IMR-90 (cell line): ENCODE results near the gene HIC2. TPM values are rescaled to one million over a fixed set of nuclear protein-coding genes. Genes with fewer than 3 reads are reported as not detected.
"Not testable (repeated sequence)": the region's sequence is repeated elsewhere in the genome, so short reads cannot be mapped to it uniquely, and the experiment has no call there.

Experiments used
- ATAC-seq: fragments of 200-7000 bp; cut with Tn5 transposase; 2 replicates; pipeline ENCODE4 v1.9.1; 2020; ENCODE audit warnings: low read depth, mild to moderate bottlenecking, moderate library complexity
- BruUV-seq: library from RNA; stranded (reverse); fragments of 400-500 nt; replicated peaks from 2 replicates; lab custom pipeline; 2021; lab: Mats Ljungman, UMichigan
- CTCF ChIA-PET: fragments of 300-600 bp; formaldehyde crosslinking; extraction: SDS; loops from one replicate; lab custom pipeline; 2021; ENCODE audit warnings: antibody characterized with exemption; lab: Yijun Ruan, JAX
- POLR2A ChIA-PET: fragments of 300-600 bp; sonication (Branson Sonifier 250); formaldehyde crosslinking; loops from one replicate; lab custom pipeline; 2022; ENCODE audit warnings: antibody characterized with exemption; ENCODE audit not compliant: unreplicated experiment; lab: Charles Lee
- DNase-seq: peaks from one replicate; pipeline ENCODE4 v3.0.0; 2013
- H2AFZ ChIP-seq: replicated peaks from 2 replicates; pipeline ENCODE3; 2013; ENCODE audit warnings: low read length, mild to moderate bottlenecking; ENCODE audit not compliant: poor library complexity
- H2AK5ac ChIP-seq: 2 replicates; pipeline ENCODE4 v1.6.1; 2013; ENCODE audit warnings: low read depth, low read length, inconsistent platforms
- H2AK9ac ChIP-seq: replicated peaks from 2 replicates; pipeline ENCODE3; 2013; ENCODE audit warnings: mild to moderate bottlenecking, low read depth, low read length, moderate library complexity; ENCODE audit not compliant: poor library complexity
- H2BK120ac ChIP-seq: 2 replicates; pipeline ENCODE4 v1.6.1; 2013; ENCODE audit warnings: low read depth, low read length, inconsistent platforms
- H2BK15ac ChIP-seq: 3 replicates; pipeline ENCODE4 v1.6.1; 2013; ENCODE audit warnings: low read depth, low read length, inconsistent platforms
- H2BK20ac ChIP-seq: 2 replicates; pipeline ENCODE4 v1.6.1; 2013; ENCODE audit warnings: low read depth, mild to moderate bottlenecking, inconsistent platforms, low read length, moderate library complexity
- H2BK5ac ChIP-seq: 2 replicates; pipeline ENCODE4 v1.6.1; 2013; ENCODE audit warnings: mild to moderate bottlenecking, low read depth, low read length, inconsistent platforms; ENCODE audit not compliant: poor library complexity, severe bottlenecking
- H3K14ac ChIP-seq: replicated peaks from 2 replicates; pipeline ENCODE4 v1.6.1; 2013; ENCODE audit warnings: low read depth, low read length, inconsistent platforms
- H3K18ac ChIP-seq: 2 replicates; pipeline ENCODE4 v1.6.1; 2013; ENCODE audit warnings: low read depth, low read length, control low read depth
- H3K23ac ChIP-seq: 2 replicates; pipeline ENCODE4 v1.6.1; 2013; ENCODE audit warnings: low read depth, low read length, inconsistent platforms
- H3K27ac ChIP-seq: 2 replicates; pipeline ENCODE4 v1.5.1; 2013; ENCODE audit warnings: mild to moderate bottlenecking, control low read depth, low read length; ENCODE audit not compliant: insufficient read depth
- H3K27me3 ChIP-seq: 2 replicates; pipeline ENCODE4 v1.6.1; 2013; ENCODE audit warnings: low read length; ENCODE audit not compliant: control insufficient read depth, insufficient read depth
- H3K36me3 ChIP-seq: 2 replicates; pipeline ENCODE4 v1.6.1; 2013; ENCODE audit warnings: low read length, mixed read lengths; ENCODE audit not compliant: control insufficient read depth, insufficient read depth
- H3K4ac ChIP-seq: 2 replicates; pipeline ENCODE4 v1.6.1; 2013; ENCODE audit warnings: low read depth, low read length, inconsistent platforms
- H3K4me1 ChIP-seq: 2 replicates; pipeline ENCODE4 v1.6.1; 2013; ENCODE audit warnings: low read length, mixed read lengths; ENCODE audit not compliant: control insufficient read depth, insufficient read depth
- H3K4me2 ChIP-seq: 2 replicates; pipeline ENCODE4 v1.6.1; 2013; ENCODE audit warnings: low read depth, mild to moderate bottlenecking, control low read depth, low read length, moderate library complexity
- H3K4me3 ChIP-seq: 2 replicates; pipeline ENCODE4 v1.5.1; 2013; ENCODE audit warnings: low read depth, mild to moderate bottlenecking, control low read depth, low read length, moderate library complexity; ENCODE audit not compliant: insufficient read depth
- H3K56ac ChIP-seq: 2 replicates; pipeline ENCODE4 v1.6.1; 2013; ENCODE audit warnings: low read length, inconsistent platforms; ENCODE audit not compliant: insufficient read depth; ENCODE audit errors: extremely low read depth
- H3K79me1 ChIP-seq, 2 experiments: 2 replicates each; pipeline ENCODE4 v1.6.1; 2013; ENCODE audit warnings: low read length in 2 of 2, inconsistent platforms in 1 of 2, low read depth in 1 of 2
- H3K9ac ChIP-seq: 2 replicates; pipeline ENCODE4 v1.6.1; 2013; ENCODE audit warnings: low read depth, low read length, control low read depth
- H3K9me1 ChIP-seq: 2 replicates; pipeline ENCODE4 v1.6.1; 2013; ENCODE audit warnings: low read length, inconsistent platforms; ENCODE audit not compliant: insufficient read depth
- H3K9me3 ChIP-seq: 2 replicates; pipeline ENCODE4 v1.6.1; 2013; ENCODE audit warnings: low read length; ENCODE audit not compliant: control insufficient read depth, insufficient read depth
- H4K20me1 ChIP-seq: 2 replicates; pipeline ENCODE4 v1.6.1; 2013; ENCODE audit warnings: low read length, inconsistent platforms; ENCODE audit not compliant: insufficient read depth
- H4K5ac ChIP-seq: 2 replicates; pipeline ENCODE4 v1.6.1; 2013; ENCODE audit warnings: mild to moderate bottlenecking, low read depth, low read length, control low read depth
- H4K8ac ChIP-seq, 2 experiments: 2 replicates each; pipeline ENCODE4 v1.6.1; 2013; ENCODE audit warnings: low read depth in 2 of 2, low read length in 2 of 2, control low read depth in 1 of 2, inconsistent platforms in 1 of 2
- H4K91ac ChIP-seq: 2 replicates; pipeline ENCODE4 v1.6.1; 2013; ENCODE audit warnings: low read depth, low read length, inconsistent platforms; ENCODE audit not compliant: insufficient read depth
- whole genome bisulfite sequencing, 2 experiments: methylation state at CpG; one replicate each; pipeline versions ENCODE4 v1.1.5 to v1.1.7; 2013; ENCODE audit warnings: missing lambda C conversion rate in 2 of 2; ENCODE audit not compliant: insufficient read length in 1 of 2; ENCODE audit errors: extremely low coverage in 2 of 2; 5-methylcytosine and 5-hydroxymethylcytosine counted together
- dilution Hi-C: fragments of 300-500 bp; cut with HindIII; formaldehyde crosslinking; loops from one replicate; pipeline ENCODE4 v1.14.3; 2018; ENCODE audit warnings: low sequenced_read_pairs; ENCODE audit not compliant: unreplicated experiment
- in situ Hi-C: fragments of 300-500 bp; cut with MboI; formaldehyde crosslinking; loops from 3 replicates; pipeline ENCODE4 v1.14.3; 2019; ENCODE audit warnings: low sequenced_read_pairs, inconsistent platforms, mixed read lengths
- intact Hi-C: fragments of 100-400 bp; cut with micrococcal nuclease; formaldehyde crosslinking; loops from 2 replicates; pipeline ENCODE4 v1.10.0; 2022
- polyA plus RNA-seq, 3 experiments: library from polyadenylated mRNA; depleted of rRNA; stranded (reverse); fragments of >200 nt; gene quantifications; 2 replicates each; pipeline ENCODE4 v1.2.3, GENCODE V29; 2012; ENCODE audit warnings: low replicate concordance in 1 of 3
- total RNA-seq: library from RNA; depleted of rRNA; stranded (reverse); fragments of >200 nt; gene quantifications from 2 replicates; pipeline ENCODE4 v1.2.3, GENCODE V29; 2012

The HIC2 gene
- total and polyA plus RNA-seq, 2 of the 4 experiments (the other 2 are of a cell fraction): 1.4 to 2.4 TPM

GRCh38 chr22:21493789-21494782, 76.9 kb downstream of the HIC2 start:
- H2BK120ac ChIP-seq, H4K8ac ChIP-seq, H4K91ac ChIP-seq, H2BK15ac ChIP-seq, H3K4me1 ChIP-seq, H2AK9ac ChIP-seq, H3K4ac ChIP-seq, H3K36me3 ChIP-seq, H4K5ac ChIP-seq, dilution Hi-C loops, H3K9me1 ChIP-seq, H3K14ac ChIP-seq, H3K79me1 ChIP-seq, H3K4me2 ChIP-seq, H3K56ac ChIP-seq, intact Hi-C loops, BruUV-seq, H3K4me3 ChIP-seq, H3K18ac ChIP-seq, H4K20me1 ChIP-seq, H2BK5ac ChIP-seq, POLR2A ChIA-PET, H2BK20ac ChIP-seq, H3K27me3 ChIP-seq, H3K9ac ChIP-seq, in situ Hi-C loops, H3K27ac ChIP-seq, DNase-seq, CTCF ChIA-PET, H3K23ac ChIP-seq, H2AFZ ChIP-seq, H3K9me3 ChIP-seq, H2AK5ac ChIP-seq: not testable (repeated sequence)
- ATAC-seq: peak; percentile 38
- WGBS, 2 experiments: no CpG with 5 or more reads among the region's 23 CpGs

GRCh38 chr22:21497984-21498383, 80.8 kb downstream of the HIC2 start:
- H4K91ac ChIP-seq, CTCF ChIA-PET, H3K9ac ChIP-seq, H3K4me1 ChIP-seq, dilution Hi-C loops, H4K20me1 ChIP-seq, POLR2A ChIA-PET, H3K9me3 ChIP-seq, H3K27ac ChIP-seq, H3K14ac ChIP-seq, H3K4me3 ChIP-seq, H3K9me1 ChIP-seq, H3K56ac ChIP-seq, H3K36me3 ChIP-seq, intact Hi-C loops, H4K8ac ChIP-seq, DNase-seq, H3K4me2 ChIP-seq, in situ Hi-C loops, BruUV-seq, H2AK5ac ChIP-seq, H3K23ac ChIP-seq, H2BK15ac ChIP-seq, H2AFZ ChIP-seq, H2BK120ac ChIP-seq, H2BK5ac ChIP-seq, H2AK9ac ChIP-seq, H4K5ac ChIP-seq, H3K18ac ChIP-seq, H3K27me3 ChIP-seq, H2BK20ac ChIP-seq, H3K79me1 ChIP-seq, H3K4ac ChIP-seq: not testable (repeated sequence)
- WGBS, 2 experiments: no CpG with 5 or more reads among the region's 4 CpGs
- peak; percentile 86 for ATAC-seq
